Fibroblast of the aortic adventitia (primary cell): ENCODE data around the gene GALNT15. TPM values are rescaled to one million over a fixed set of nuclear protein-coding genes. Genes with fewer than 3 reads are reported as not detected.
A peak's percentile ranks its signal among the peaks of the same experiment; 100 is the strongest.

Source experiments
- DNase-seq: peaks from one replicate; pipeline ENCODE4 v3.0.0-alpha.2; 2010; ENCODE audit warnings: low read depth
- H3K4me3 ChIP-seq: 2 replicates; pipeline ENCODE4 v1.5.1; 2011; ENCODE audit warnings: low read depth, mild to moderate bottlenecking, control low read depth, low read length, moderate library complexity
- total RNA-seq: library from RNA; depleted of rRNA; stranded (reverse); fragments of >200 nt; gene quantifications from 2 replicates; pipeline ENCODE4 v1.2.3, GENCODE V29; 2012; ENCODE audit warnings: low replicate concordance
- TF ChIP-seq, protein P1 (sequence below): IDR thresholded peaks from 2 replicates; pipeline ENCODE4 v1.5.1; 2011; ENCODE audit warnings: mild to moderate bottlenecking, low read length, control low read depth, inconsistent platforms; ENCODE audit not compliant: insufficient read depth

GALNT15 gene
- total RNA-seq, 1 donor, result 10.9 TPM

DNA sequence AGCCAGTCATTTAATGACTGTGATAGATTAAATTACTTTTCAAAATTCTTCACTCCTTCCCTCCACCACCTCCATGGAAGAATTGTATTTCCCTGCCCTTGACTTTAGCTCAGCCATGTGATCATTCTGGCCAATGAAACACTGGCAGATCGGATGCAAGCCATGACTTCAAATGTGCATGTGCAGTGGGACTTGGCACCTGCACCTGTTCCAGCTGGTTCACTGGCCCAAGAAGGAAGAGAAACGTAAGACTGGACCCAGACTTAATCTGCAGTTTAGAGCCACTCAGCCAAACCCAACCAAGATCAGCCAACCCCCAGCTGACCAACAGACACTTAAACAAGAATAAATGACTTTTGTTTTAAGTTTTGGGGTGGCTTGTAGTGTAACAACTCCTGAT, 78.5 kb downstream of the GALNT15 start:
- DNase-seq, result no peak
- TF ChIP-seq, protein P1, sequence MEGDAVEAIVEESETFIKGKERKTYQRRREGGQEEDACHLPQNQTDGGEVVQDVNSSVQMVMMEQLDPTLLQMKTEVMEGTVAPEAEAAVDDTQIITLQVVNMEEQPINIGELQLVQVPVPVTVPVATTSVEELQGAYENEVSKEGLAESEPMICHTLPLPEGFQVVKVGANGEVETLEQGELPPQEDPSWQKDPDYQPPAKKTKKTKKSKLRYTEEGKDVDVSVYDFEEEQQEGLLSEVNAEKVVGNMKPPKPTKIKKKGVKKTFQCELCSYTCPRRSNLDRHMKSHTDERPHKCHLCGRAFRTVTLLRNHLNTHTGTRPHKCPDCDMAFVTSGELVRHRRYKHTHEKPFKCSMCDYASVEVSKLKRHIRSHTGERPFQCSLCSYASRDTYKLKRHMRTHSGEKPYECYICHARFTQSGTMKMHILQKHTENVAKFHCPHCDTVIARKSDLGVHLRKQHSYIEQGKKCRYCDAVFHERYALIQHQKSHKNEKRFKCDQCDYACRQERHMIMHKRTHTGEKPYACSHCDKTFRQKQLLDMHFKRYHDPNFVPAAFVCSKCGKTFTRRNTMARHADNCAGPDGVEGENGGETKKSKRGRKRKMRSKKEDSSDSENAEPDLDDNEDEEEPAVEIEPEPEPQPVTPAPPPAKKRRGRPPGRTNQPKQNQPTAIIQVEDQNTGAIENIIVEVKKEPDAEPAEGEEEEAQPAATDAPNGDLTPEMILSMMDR, result no peak
- H3K4me3 ChIP-seq, result no peak overlapping the region

DNA sequence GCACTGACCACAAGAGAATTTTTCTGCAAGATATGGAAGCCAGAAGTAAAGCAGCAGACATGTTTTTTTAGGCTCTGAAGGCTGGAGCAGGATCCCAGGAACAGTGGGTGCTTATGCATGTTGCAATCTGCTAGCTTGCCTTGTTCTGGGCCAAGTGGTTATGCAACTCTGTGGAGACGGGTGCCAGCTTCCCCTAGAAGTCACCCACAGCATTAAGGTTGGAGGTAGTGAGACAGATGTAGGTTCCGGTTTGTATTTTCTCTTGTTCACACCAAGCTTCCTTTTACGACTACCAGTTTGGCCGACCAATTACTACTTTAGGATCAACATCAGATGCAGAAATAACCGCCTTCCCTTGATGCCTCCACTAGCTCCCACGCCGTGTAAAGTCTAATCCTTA, 79.1 kb downstream of the GALNT15 start:
- H3K4me3 ChIP-seq, result no peak overlapping the region
- DNase-seq, result peak; percentile 64
- TF ChIP-seq, protein P1, result no peak

DNA sequence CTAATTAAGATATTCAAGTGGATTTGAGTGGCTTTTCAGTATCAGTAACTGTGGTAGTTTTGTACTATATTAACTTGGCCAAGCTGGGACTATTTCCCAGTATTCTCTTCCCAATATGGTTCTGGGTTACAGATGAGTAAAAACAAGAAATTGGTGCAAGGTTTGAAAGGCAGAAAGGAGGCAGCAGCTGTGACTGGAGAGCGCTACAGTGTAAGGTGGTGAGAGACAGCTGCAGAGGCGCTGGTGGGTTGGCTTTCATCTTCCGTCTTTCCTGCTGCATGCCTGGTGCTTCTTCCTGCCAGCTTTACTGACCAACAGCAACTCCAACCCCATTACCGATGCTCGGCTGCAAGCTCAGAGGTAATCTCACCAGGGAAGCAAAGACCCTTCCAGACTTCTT, 80.4 kb downstream of the GALNT15 start:
- TF ChIP-seq, protein P1, result no peak
- no peak for DNase-seq
- no peak overlapping the region for H3K4me3 ChIP-seq

DNA sequence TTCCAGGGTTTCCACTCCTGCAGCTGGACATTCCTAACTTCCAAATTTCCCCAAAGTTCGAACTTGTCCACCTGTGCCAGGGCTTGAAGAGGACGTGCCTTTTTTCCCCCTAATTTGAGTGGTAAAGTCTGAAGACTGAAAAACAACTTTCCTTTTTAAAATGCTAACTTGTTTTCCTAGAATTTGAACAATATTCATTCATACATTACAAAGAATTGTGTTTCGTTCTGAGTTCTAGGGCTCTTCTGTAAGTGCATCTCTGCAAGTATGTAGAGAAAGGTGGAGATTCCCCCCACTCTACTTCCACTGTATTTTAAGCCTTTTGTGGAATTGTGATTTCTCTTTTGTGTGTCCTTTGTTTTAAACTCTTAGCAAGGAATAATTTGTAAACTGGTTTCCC, 80.8 kb downstream of the GALNT15 start:
- TF ChIP-seq, protein P1, result no peak
- no peak for DNase-seq
- H3K4me3 ChIP-seq, result no peak overlapping the region

DNA sequence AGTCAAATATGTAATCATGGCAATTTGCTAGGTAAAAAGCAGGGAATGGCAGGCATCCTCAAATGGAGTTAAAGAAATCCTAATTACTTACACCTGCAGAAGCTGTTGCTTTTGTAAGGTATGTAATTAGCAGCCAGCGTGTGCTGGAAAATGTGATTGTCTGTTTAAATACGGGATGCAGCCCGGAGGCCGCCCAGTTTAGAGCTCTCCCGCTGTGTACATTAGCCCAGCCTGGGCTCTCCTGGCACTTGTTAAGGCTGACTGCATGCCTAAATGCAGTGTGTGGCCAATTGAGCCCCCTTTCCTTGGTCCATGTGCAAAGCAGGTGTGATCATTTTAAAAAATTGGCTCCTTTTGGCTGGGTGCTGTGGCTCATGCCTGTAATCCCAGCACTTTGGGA, 81.2 kb downstream of the GALNT15 start:
- H3K4me3 ChIP-seq, result no peak overlapping the region
- TF ChIP-seq, protein P1, result no peak
- DNase-seq, result no peak

DNA sequence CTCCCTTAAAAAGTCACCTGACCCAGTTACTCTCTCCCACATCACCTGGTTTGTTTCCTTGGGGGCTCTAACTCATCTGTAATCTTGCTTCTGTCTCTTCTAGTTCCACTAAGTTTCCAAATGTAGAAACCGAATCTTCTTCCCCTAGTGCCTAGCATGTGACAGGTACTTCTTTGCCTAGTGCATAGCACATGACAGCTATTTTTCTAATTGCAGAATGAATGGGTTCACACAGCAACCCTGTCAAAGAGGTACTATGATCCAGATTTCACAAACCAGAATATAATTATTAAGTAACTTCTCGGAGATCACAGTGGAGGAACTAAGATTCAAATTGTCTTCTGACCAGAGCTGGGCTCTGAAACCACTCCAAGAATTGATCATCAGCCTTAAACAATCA, 82.8 kb downstream of the GALNT15 start:
- TF ChIP-seq, protein P1, result no peak
- DNase-seq, result no peak
- H3K4me3 ChIP-seq, result no peak overlapping the region

DNA sequence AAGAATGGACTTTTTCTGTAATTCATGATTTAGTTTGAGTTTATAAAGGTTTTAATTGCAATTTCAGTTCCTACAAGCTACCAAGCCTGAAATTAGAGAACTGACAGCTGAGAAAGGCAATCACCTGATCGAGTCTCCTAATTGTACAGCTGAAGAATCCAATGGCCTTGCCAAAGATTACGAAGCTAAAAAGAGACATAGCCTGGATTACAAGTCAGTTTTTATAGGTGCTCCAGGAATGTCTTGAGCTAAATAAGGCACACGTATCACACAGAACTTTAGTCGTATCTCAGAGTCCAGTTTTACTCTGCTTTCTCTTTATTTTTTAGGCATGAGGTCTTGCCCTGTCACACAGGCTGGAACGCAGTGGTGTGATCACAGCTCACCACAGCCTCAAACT, 83.7 kb downstream of the GALNT15 start:
- TF ChIP-seq, protein P1, result no peak
- DNase-seq, result no peak
- H3K4me3 ChIP-seq, result no peak overlapping the region
